ENCODE measurements around the gene MANSC1.

The MANSC1 gene

DNA sequence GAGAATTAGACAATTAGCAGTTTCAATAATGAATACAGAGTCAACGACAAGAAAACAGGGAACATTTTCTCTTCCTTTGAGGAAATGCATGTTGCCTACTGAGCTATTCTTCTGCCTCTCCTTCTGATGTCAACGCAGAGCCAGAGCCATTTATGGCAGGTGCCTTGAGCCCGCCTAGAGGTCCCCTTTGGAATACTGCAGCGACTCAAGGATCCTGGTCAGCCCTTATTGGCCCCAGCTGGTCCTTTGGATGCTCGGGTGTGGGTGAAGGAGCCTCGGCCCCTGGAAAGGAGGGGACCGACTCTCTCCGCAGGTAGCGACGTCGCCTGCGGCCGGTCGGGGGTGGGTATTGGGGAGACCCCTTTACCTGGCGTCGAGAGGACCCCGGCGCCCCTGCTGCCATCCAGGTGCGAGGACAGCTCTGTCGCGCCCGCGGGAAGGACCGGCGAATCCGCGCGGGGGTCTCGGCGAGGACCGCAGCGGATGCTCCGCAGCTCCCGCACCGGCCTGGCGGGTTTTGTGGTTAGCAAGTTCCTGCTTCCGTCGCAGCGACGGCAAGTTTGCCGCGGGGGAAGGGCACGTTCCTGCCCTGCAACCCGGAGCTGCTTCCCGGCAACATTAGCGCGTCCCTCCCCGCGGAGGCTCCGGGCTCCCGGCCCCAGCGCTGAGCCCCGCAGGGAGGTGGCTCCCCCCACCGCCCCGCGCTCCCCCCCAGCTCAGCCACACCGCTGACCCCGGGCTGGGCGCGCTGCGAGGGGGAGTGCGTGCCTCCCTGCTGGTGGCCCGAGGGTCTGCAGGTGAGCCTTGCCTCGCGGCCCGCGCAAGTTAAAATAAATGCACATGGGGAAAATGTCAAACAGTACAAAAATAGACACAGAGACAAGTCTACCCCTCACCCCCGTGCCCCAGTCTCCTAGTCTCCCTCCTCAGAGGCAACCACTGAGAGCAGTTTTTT, at the start of gene MANSC1:
TSS of gene MANSC1 (minus strand) at position 532 of the 955 bp plus-strand sequence. CDS start 6,928 bp downstream, outside the sequence.
- peak in 54 of 58 donors; percentile 28 to 82 (median 58) for DNase-seq

GRCh38 chr12:12399161-12399560, 49.1 kb upstream of the MANSC1 start:
- DNase-seq, result no peak

GRCh38 chr12:12398026-12398859, 48.2 kb upstream of the MANSC1 start:
- peak in 6 of 58 donors; percentile 0 to 32 (median 10) for DNase-seq

DNA sequence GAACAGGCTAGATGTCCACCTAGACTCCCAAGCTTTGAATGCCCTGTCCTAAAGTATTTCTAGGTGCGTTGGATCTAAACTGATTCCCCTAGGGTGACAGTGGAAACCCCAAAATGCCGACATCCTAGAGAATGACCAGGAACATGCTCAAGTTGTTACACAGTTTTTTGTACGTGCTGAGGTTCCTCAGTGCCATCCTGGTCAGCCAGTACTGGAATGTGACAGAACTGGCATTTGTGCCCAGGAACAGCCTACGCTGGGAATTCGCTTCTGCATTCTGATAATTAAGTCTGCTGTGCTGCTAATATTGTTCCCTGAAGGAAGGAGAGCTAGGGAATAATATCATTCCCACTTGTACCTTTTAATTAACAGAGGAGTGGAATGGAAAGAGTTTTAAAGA, 47.1 kb upstream of the MANSC1 start:
- DNase-seq, result no peak

DNA sequence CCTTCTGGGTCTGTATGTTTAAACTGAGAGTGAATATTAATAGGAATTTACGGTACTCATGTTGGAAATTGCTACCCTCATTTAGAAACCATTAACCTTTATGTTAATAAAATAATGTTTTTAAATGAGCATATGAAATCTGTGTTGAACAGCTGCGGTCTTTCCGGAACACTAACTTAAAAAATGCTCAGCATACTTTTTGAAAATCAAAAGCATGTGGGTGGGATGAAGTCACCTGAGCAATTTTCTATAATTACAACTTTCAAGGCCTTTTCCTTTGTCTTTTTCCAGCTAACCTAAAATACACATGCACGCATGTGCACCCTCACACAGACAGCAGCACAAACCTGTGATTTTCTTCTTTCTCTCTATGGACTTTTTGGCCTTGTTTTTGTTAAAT, 46.7 kb upstream of the MANSC1 start:
- no peak for DNase-seq

GRCh38 chr12:12393171-12393570, 43.1 kb upstream of the MANSC1 start:
- no peak for DNase-seq

DNA sequence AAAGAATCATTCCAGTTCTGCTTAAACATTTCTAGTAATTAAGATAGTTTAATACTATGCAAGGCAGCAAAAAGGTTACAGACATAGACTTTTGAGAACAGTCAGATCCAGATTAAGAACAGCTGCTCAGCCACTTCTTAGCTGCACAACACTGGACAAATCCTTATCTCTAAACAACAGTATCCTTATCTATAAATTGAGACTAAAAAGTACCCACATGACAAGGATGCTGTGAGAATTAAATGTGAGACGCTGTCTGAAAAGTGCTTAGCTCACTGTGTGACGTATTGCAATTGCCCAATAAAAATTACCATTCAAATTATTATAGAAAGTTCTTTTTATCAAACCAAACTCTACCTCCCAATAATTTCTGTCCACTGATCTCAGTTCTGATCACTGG, 42.4 kb upstream of the MANSC1 start:
- DNase-seq, result no peak

- DNase-seq, result no peak
Measured at GRCh38 chr12:12387501-12387900, 37.5 kb upstream of the MANSC1 start.

DNA sequence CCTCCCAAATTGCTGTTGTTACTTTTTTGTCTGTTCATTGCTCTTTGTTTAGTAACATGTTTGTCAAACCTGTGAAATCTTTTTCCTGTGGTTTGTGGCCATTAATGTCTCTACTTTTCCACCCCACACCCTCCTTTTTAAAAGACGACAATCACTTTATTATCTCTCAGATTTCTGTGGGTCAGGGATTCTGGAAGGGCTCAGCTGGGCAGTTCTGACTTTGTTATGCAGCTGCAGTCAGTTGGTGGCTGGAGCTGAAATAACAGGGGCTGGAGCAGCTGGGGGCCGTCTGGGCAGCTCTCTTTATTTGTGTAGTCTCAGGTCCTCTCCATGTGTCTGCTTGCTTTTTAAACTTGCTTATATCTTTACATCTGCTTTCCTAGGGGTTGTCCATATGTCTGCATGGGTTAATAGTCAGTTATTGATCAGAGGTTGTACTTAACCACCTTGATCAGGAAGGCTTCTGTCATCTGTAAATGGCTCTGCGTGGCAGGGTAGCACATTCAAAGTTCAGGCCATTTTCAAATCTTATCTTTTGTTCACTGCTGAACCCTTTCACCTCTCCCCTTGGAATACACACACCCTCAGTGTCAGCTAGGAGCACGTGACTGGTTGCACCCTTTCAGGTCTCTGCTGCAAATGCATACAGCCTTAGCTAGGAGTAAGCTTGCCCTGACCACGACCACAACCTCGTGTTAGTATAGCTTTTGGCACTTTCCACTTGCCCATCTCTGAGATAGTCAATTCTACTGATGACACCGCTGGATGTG, 34.7 kb upstream of the MANSC1 start:
- peak in 15 of 58 donors; percentile 2 to 39 (median 23) for DNase-seq

GRCh38 chr12:12381982-12382381, 31.9 kb upstream of the MANSC1 start:
- DNase-seq, result no peak

DNA sequence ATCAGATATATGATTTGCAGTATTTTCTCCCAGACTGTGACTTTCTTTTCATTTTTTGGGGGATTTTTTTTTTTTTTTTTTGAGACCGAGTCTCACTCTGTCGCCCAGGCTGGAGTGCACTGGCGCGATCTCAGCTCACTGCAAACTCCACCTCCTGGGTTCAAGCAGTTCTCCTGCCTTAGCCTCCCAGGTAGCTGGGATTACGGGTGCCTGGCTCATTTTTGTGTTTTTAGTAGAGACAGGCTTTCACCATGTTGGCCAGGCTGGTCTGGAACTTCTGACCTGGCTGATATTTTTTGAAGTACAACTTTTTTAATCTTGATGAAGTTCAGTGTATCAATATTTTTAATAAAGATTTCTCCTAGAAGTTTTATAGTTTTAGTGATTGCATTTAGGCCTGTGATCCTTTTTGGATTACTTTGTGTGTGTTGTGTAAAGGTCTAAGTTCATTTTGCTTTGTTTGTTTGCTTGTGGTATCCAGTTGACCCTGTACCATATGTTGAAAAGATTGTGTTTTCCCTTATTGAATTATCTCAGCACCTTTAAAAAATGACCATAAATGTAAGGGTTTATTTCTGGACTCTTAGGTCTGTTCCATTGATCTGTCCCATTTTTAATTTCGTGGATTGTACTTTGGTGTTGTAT, 31.0 kb upstream of the MANSC1 start:
- DNase-seq, result no peak

GRCh38 chr12:12379831-12380730, 30.0 kb upstream of the MANSC1 start:
- no peak for DNase-seq

GRCh38 chr12:12378616-12379015, 28.6 kb upstream of the MANSC1 start:
- no peak for DNase-seq

DNA sequence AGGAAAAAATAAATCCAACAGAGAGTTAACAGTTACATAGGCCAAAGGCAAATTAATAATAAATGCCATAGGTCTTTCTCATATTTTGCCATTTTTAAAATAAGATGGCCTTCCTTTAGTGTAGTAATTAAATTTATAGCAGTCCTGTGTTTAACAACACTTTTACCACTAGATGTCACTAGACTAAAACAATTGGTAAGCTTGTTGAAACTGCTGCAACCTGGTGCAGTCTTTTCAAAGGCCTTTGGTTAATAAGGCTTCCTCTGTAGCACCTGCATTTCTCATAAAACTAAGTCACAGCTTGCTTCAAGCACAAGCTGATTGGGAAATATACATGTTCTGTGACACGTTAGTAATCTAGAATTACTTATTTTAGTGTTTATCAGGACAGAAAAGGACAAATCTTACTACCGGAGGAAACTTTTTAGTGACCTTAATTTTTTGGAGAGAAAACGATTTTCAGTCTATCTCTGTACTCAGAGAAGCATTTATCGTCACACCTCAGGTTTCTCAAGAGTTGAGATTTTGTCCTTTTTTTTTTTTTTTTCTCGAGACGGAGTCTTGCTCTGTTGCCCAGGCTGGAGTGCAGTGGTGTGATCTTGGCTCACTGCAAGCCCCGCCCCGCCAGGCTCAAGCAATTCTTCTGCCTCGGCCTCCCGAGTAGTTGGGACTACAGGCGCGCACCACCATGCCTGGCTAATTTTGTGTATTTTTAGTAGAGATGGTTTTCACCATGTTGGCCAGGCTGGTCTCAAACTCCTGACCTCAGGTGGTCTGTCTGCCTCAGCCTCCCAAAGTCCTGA, 26.8 kb upstream of the MANSC1 start:
- DNase-seq, result peak in 3 of 58 donors; percentile 6 to 62 (median 28)

GRCh38 chr12:12372946-12373722, 23.1 kb upstream of the MANSC1 start:
- DNase-seq, result no peak

DNA sequence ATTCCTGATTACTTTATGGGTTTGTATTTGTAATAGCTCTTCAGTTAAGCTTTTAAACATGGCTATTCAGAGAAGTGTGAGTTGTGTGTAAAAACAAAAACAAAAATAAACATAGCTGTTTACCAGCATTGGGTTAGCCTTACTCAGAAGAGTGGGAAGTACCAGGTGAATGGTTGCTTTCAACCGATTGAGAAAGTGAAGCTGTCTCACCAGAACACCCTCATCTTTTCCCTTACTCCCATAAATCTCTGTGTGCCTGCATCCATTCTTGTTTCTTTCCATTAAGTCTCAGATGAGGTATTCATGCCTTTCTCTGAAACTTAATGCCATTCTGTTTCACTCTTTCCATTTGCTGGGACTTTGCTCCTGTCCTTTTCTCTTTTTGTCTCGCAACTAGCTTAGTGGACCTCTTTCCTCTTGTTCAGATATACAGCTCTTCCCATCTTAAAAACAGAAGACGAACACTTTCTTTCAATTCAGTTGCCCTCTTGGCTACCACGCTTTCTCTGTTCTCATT, 17.5 kb upstream of the MANSC1 start:
- DNase-seq, result no peak

DNA sequence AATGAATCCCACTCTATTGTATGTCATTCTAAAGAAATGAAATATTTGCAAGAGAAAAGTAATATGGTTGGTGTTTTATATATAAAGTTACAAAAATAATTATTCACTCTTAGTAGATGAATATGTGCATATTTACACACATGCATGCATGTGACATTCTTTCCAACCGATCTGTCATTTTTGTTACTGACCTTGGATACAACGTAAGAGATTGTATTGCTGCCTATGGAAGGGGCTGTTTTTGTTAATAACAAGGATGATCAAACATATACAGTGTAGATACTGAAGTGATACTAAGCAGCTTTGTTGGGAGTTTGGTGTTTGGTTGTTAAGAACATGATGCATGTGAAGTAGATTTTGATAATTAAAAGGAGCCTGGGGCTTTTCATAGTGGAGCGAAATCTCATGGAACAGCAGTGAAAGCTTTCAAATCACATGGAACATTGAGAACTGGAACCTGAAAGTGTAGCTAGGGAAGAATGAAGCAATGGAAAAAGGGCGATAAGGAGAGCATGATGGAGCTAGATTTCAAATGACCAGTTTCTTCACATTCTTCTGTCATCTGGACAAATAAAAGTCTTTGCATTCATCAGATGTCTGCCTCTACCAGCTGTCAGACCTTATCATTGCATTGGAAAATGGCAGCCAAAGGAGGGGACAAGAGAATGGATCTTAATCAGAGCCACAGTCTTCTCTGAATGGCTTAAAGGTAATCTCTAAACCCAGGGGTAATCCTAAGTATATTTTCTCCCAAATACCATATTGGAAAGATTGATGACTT, 16.8 kb upstream of the MANSC1 start:
- DNase-seq, result no peak

All from anterior cingulate cortex (tissue), 58 donors.